Measurements from ENCODE around the gene PPFIA4.

PPFIA4 gene

DNA sequence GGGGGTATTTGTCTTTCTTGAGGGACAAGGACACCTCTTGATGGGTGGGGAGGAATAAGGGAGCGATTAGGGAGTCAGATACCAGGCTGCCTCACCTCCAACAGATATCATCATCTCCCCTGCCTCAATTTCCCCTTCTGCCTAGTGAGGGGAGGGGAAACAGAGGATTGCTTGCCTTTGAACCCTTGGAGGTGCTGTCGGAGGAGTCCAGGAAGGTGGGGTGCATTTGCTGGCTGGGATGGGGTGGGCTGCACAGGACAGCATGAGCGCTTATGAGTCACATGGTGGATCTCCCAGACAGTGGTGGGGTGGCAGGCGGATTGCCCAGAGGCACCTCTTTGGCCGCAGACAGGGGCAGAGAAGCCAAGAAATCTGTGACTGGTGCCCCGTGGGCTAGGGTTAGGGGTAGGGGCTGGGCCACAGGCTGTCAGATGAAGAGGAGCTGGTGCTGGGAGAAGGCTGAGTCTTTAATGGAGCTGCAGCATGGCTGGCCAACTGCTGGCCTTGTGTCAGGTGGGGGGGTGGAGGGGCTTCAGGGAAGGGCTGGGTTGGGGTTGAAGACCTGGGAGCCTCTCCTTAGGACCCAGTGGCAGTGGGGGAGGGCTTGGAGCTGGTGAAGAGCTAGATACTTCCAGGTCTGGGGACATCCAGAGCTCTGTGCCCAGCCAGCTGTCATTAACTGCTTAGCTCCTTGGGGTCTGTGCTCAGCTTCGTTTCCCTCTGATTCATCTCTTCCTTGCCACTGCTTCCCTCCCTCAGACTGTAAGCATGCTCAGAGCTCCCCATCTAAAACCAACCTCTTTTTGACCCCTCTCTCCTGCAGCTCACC lies 94.2 kb downstream of the PPFIA4 start:
- TF ChIP-seq ZFX (IDR thresholded peaks at IDR 0.05) = no peak
- TF ChIP-seq, protein P1, sequence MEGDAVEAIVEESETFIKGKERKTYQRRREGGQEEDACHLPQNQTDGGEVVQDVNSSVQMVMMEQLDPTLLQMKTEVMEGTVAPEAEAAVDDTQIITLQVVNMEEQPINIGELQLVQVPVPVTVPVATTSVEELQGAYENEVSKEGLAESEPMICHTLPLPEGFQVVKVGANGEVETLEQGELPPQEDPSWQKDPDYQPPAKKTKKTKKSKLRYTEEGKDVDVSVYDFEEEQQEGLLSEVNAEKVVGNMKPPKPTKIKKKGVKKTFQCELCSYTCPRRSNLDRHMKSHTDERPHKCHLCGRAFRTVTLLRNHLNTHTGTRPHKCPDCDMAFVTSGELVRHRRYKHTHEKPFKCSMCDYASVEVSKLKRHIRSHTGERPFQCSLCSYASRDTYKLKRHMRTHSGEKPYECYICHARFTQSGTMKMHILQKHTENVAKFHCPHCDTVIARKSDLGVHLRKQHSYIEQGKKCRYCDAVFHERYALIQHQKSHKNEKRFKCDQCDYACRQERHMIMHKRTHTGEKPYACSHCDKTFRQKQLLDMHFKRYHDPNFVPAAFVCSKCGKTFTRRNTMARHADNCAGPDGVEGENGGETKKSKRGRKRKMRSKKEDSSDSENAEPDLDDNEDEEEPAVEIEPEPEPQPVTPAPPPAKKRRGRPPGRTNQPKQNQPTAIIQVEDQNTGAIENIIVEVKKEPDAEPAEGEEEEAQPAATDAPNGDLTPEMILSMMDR (conservative IDR thresholded peaks at IDR 0.05) = no peak
- no peak overlapping the region for H3K27ac ChIP-seq

DNA sequence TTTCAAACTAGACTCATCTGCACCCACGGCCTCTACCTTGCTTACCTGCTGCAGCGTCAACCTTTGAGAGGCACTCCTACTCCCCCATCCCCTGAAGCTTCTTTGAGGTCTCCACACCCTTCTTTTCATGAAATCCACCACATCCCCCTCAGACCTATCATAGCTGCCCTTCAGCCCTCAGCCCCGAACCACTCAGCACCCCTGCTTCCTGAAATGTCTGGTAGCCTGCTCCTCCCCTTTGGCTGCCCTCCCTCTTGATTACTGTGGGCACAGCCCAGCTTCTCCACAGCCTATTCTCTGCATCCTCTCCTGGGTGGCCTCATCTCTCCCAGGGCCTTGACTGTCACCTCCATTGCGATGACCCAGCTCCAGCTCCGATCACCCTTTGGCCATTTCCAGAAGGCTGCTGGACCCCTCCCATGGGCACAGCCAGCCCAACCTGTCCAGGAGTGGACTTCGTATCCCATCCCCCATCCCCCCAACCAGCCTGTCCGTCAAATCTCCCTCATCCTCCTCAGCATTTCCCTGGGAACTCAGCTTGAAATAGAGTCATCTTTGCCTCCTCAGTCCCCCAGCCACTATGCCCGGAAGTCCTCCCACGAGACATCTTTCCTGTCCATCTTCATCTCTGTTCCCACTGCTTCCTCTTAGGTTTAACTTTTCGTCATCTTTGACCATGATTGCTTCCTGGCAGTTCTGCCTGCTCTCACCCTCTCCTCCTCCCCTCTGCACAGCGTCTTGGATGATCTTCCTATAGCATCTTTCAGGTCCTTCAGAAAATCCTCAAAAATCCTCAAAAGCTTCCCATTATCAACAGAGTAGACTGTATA lies 95.1 kb downstream of the PPFIA4 start:
- TF ChIP-seq ZFX (IDR thresholded peaks at IDR 0.05) = no peak
- TF ChIP-seq, protein P1 (conservative IDR thresholded peaks at IDR 0.05) = no peak
- no peak overlapping the region for H3K27ac ChIP-seq

- TF ChIP-seq, protein P1 (conservative IDR thresholded peaks at IDR 0.05) = no peak
- TF ChIP-seq ZFX (IDR thresholded peaks at IDR 0.05) = no peak
- H3K27ac ChIP-seq = no peak overlapping the region
Observed at GRCh38 chr1:203122159-203122558, 95.9 kb downstream of the PPFIA4 start.

- no peak for TF ChIP-seq ZFX (IDR thresholded peaks at IDR 0.05)
- TF ChIP-seq, protein P1 (conservative IDR thresholded peaks at IDR 0.05) = no peak
Observed at GRCh38 chr1:203124011-203124410, 97.7 kb downstream of the PPFIA4 start.

DNA sequence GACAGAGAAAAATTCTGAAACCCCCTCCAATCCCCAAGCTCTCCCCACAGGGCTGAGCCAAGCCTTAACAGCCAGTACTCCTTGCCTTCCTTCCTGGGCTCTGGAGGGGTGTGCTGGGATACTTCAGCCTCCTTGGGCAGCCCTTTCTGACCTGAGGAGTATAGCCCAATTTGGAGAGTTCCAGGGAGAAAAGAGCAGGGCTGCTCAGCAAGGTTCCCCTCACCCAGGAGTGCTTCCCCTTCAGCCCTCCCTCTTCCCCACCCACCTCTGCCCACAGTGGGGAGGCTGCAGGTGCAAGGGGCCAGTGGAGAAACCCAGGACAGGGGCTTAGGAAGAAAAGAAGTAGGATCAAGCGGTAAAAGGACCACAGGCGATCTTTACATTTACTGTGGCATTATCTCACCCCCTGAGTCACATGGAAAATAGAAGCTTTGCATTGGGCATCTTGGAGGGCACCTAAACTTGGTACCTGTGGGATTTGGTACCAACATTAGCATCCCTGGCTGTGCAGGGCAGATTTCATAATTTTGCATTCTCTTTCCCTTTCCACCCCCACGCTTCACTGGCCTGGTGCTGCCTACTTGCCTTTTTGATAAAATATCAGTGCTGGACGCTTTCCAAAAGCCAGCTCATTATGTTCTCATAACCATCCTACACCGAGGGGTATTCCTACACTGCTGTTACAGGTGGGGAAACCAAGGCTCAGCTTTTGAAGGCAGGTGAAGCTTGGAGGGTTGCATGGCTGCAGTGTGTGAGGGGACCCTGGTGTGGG lies 98.4 kb downstream of the PPFIA4 start:
- no peak overlapping the region for H3K27ac ChIP-seq
- TF ChIP-seq, protein P1 (conservative IDR thresholded peaks at IDR 0.05) = no peak
- TF ChIP-seq ZFX (IDR thresholded peaks at IDR 0.05) = no peak

More at GRCh38 chr1:203124011-203124410, 97.7 kb downstream of the PPFIA4 start:
- H3K27ac ChIP-seq = no peak overlapping the region

DNA sequence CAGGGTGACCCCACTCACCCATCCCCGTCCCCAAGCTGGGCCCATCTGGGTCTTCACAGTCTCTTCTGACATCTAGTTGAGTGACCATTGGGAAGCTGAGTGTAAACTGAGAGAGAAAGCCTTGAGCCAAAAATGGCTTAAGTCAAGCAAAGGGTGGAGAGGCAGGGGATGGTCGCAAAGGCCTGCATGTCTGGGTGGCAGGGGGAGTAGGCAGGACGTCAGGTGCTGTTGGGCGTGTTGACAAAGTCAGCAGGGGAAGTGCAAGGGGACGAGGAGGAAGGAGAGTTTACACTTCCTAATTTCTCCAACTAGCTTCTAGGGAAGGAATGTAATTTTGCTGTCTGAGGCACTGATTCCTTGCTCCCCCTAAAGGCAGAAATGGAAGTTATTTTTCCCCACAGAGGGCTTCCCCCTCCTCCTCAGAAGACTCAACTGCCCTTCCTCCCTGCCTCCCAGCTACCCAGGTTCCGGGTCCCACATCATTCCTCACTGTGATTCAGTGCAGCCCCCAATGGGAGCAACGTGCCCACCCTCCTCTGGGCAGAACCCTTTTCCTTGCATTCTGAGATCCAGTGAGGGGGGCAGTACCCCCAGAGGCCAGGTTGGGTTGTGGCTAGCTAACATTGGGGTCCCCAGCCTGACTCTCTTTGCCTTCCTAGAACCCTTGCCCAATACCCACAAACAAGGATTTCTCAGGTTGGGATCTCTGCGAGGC lies 100.0 kb downstream of the PPFIA4 start:
- no peak overlapping the region for H3K27ac ChIP-seq
- TF ChIP-seq ZFX (IDR thresholded peaks at IDR 0.05) = no peak
- TF ChIP-seq, protein P1 (conservative IDR thresholded peaks at IDR 0.05) = no peak; the same call in 1 of the 2 replicates

Data from C4-2B (cell line).